GM18498 (cell line): ENCODE data around the gene CLCN1.

Experiments used
- ATAC-seq: cut with Tn5 transposase; IDR thresholded peaks from one replicate; pipeline ENCODE4 v1.9.1; 2021; ENCODE audit warnings: mild to moderate bottlenecking, moderate library complexity; ENCODE audit not compliant: unreplicated experiment

Gene CLCN1

GRCh38 chr7:143292876-143293275, 23.0 kb upstream of the CLCN1 start:
- no peak for ATAC-seq

- no peak for ATAC-seq
Measured at GRCh38 chr7:143295870-143296269, 20.0 kb upstream of the CLCN1 start.

- no peak for ATAC-seq
Measured at GRCh38 chr7:143296686-143297085, 19.2 kb upstream of the CLCN1 start.

- no peak for ATAC-seq
Measured at GRCh38 chr7:143299346-143299745, 16.6 kb upstream of the CLCN1 start.

GRCh38 chr7:143299840-143300239, 16.1 kb upstream of the CLCN1 start:
- no peak for ATAC-seq

GRCh38 chr7:143300959-143301935, 14.7 kb upstream of the CLCN1 start:
- ATAC-seq = no peak

GRCh38 chr7:143303733-143304132, 12.2 kb upstream of the CLCN1 start:
- ATAC-seq = no peak

GRCh38 chr7:143304938-143305337, 11.0 kb upstream of the CLCN1 start:
- ATAC-seq = no peak

GRCh38 chr7:143305423-143306070, 10.4 kb upstream of the CLCN1 start:
- peak; percentile 45 for ATAC-seq

GRCh38 chr7:143308632-143309031, 7.3 kb upstream of the CLCN1 start:
- no peak for ATAC-seq

GRCh38 chr7:143314127-143314526, 1.8 kb upstream of the CLCN1 start:
- ATAC-seq = no peak

GRCh38 chr7:143316492-143316891, 581 bp downstream of the CLCN1 start:
- ATAC-seq = no peak

- no peak for ATAC-seq
Measured at GRCh38 chr7:143318661-143319060, 2.8 kb downstream of the CLCN1 start.

- no peak for ATAC-seq
Measured at GRCh38 chr7:143320620-143321019, 4.7 kb downstream of the CLCN1 start.

- ATAC-seq = no peak
Measured at GRCh38 chr7:143321242-143321641, 5.3 kb downstream of the CLCN1 start.

GRCh38 chr7:143321734-143322133, 5.8 kb downstream of the CLCN1 start:
- no peak for ATAC-seq

- no peak for ATAC-seq
Measured at GRCh38 chr7:143322760-143323633, 7.1 kb downstream of the CLCN1 start.

- ATAC-seq = no peak
Measured at GRCh38 chr7:143323653-143324052, 7.7 kb downstream of the CLCN1 start.

GRCh38 chr7:143325240-143325639, 9.3 kb downstream of the CLCN1 start:
- no peak for ATAC-seq

GRCh38 chr7:143327903-143328302, 12.0 kb downstream of the CLCN1 start:
- peak; percentile 50 for ATAC-seq
